HG03060 (cell line): ENCODE results near the gene HDGFL3.

Experiments used
- ATAC-seq: cut with Tn5 transposase; IDR thresholded peaks from one replicate; pipeline ENCODE4 v1.9.1; 2021; ENCODE audit warnings: low read depth, moderate number of reproducible peaks; ENCODE audit not compliant: unreplicated experiment

HDGFL3 gene

GRCh38 chr15:83132861-83133523 is 74.6 kb downstream of the HDGFL3 start:
- ATAC-seq: no peak

GRCh38 chr15:83129791-83130190 is 77.8 kb downstream of the HDGFL3 start:
- no peak for ATAC-seq

GRCh38 chr15:83127547-83128150 is 80.0 kb downstream of the HDGFL3 start:
- no peak for ATAC-seq

GRCh38 chr15:83123529-83123928 is 84.1 kb downstream of the HDGFL3 start:
- ATAC-seq: no peak

- ATAC-seq: no peak
Measured at GRCh38 chr15:83119968-83120581, 87.5 kb downstream of the HDGFL3 start.

- ATAC-seq: no peak
Measured at GRCh38 chr15:83118968-83119367, 88.7 kb downstream of the HDGFL3 start.

GRCh38 chr15:83118291-83118827 is 89.3 kb downstream of the HDGFL3 start:
- ATAC-seq: no peak

GRCh38 chr15:83115831-83116565 is 91.6 kb downstream of the HDGFL3 start:
- ATAC-seq: peak; percentile 90

GRCh38 chr15:83115410-83115809 is 92.2 kb downstream of the HDGFL3 start:
- no peak for ATAC-seq

- ATAC-seq: no peak
Measured at GRCh38 chr15:83114856-83115255, 92.8 kb downstream of the HDGFL3 start.

GRCh38 chr15:83113881-83114674 is 93.5 kb downstream of the HDGFL3 start:
- ATAC-seq: no peak

- no peak for ATAC-seq
Measured at GRCh38 chr15:83112956-83113299, 94.7 kb downstream of the HDGFL3 start.

- no peak for ATAC-seq
Measured at GRCh38 chr15:83112233-83112955, 95.2 kb downstream of the HDGFL3 start.

GRCh38 chr15:83111149-83111548 is 96.5 kb downstream of the HDGFL3 start:
- ATAC-seq: no peak

GRCh38 chr15:83110381-83110780 is 97.2 kb downstream of the HDGFL3 start:
- no peak for ATAC-seq

- no peak for ATAC-seq
Measured at GRCh38 chr15:83109532-83109931, 98.1 kb downstream of the HDGFL3 start.

- peak; percentile 82 for ATAC-seq
Measured at GRCh38 chr15:83108266-83109219, 99.1 kb downstream of the HDGFL3 start.

- no peak for ATAC-seq
Measured at GRCh38 chr15:83107841-83108181, 99.8 kb downstream of the HDGFL3 start.
